ENCODE data around the gene CD1B.
"Not testable (repeated sequence)": the region's sequence is repeated elsewhere in the genome, so short reads cannot be mapped to it uniquely, and the experiment has no call there.

The CD1B gene

DNA sequence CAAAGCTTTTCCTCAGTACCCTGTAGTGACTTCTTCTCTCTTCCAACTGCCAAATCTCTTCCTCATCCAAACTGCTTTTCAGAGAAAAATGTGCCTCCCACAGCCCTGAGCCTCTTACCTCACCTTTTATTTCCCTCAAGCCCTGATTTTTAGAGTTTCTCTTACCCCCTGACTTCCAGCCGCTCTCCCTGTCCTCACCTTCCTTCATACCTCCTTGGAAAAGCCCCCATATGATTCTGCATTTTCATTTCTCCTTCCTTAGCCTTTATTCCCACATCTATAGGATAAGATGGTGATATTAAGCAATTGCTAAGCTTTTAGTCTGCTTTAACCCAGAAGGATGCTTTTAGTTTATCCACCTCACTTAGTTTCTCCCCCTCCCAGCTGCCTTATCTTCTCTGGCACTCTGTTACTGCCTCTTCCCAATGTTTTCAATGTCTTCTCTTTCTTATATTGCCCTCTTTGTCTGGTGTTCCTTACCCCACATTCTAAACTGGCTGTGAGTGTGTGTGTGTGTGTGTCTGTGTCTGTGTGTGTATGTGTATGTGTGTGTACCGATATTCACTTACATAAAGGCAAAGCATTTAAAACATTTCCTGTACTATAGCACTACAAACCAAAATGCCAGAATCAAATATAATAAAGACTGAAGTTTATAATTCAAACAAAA lies at the start of gene CD1B:
Gene CD1B, minus strand, starts transcription at position 51 of the 670 bp plus-strand sequence. CDS start 108 bp downstream, outside the sequence.
- no peak for DNase-seq (ENCODE audit: low spot score)

DNA sequence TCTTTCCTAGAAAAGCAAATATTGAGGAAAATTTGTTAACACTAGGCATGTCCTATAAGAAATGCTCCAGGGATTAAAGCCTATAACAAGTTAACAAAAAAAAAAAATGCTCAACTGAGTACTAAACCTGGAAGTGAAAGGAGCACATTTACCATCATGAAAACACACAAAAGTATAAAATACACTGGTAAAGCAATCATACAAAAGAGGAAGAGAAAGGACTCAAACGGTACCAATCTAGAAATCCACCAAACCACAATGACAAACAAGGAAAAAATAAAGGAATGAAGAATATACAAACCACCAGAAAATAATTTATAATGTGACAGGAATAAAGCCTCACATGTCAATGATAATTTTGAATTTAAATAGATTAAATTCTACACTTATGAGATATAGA lies 43.5 kb upstream of the CD1B start:
- DNase-seq (ENCODE audit: low spot score): no peak

DNA sequence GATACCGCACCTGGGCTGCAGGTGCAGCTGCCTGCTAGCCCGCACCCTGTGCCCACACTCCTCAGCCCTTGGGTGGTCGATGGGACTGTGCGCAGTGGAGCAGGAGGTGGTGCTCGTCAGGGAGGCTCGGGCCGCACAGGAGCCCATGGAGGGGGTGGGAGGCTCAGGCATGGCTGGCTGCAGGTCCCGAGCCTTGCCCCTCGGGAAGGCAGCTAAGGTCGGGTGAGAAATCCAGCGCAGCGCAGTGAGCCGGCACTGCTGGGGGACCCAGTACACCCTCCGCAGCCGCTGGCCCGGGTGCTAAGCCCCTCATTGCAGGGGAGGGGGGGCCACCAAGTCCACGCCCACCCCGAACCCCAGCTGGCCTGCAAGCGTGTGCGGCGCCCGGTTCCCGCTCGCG lies 42.8 kb upstream of the CD1B start:
- DNase-seq (ENCODE audit: low spot score): not testable (repeated sequence)

DNA sequence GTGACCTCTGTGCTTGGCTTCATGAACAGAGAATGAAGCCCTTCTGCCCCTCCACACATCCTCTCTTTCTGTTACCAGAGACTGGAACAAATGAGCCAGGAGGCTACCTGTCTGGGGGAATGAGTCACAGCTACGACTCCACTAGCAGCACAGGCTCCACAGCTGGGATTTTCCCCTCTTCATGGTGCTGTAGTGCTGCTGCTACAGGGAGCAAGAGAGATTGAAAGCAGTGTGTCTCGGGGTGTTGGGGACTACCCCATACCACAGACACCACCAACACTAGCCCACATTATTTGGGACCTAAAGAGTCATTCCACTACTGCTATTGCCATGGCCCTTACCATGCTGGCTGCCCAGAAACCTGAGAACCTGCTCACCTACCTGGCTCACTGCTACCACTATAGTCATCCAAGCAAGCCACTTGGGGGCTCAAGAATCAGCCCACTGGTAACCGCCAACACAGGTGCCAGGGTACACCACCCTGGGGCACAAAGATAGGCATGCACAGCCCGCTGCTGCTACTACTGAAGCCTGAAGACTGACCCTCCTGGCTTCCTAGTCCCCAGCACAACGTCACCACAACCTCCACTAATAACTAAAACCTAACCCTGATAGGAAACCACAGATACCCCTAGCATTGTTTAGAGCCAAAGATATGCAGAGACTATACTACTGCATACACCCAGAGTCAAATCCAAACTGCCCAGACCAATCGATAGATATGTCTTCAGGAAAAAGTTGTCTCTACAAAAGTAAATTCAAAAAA lies 40.0 kb upstream of the CD1B start:
- DNase-seq (ENCODE audit: low spot score): no peak

DNA sequence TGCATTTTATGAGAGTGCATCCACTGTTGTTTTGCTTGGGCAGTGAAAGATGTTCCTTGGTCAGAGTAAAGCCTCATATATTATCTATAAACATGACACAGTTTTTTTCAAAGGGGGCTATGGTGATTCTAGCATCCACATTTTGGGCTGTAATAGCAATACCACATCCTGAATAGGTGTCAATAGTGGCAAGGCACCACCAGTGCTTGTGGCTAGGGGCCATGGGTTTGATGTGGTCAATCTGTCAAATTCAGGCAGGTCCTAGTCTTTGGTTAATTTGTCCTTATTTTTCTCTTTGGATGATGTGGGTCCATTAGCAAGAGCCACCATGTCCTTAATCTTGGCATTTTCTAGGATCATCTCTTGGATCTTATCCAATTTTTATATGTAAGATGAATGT lies 35.5 kb upstream of the CD1B start:
- DNase-seq (ENCODE audit: low spot score): no peak

DNA sequence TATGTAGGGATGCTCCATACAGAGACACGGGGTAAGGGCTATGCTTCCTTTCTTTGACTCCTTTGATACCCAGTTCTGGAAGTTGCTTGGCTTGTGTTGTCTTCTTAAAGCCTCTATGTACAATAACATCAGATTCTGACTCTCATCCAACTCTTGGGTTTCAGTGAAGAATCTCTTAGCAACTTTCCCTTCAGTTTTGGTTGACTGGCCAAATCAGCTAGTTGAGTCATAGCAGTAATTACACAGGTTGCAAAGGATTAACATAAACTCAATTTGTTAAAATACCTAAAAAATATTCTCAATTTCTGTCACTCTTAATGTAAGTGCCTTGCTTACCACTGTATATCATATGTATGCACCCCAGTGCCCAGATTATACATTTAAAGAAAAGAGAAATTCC lies 31.6 kb upstream of the CD1B start:
- DNase-seq (ENCODE audit: low spot score): no peak

DNA sequence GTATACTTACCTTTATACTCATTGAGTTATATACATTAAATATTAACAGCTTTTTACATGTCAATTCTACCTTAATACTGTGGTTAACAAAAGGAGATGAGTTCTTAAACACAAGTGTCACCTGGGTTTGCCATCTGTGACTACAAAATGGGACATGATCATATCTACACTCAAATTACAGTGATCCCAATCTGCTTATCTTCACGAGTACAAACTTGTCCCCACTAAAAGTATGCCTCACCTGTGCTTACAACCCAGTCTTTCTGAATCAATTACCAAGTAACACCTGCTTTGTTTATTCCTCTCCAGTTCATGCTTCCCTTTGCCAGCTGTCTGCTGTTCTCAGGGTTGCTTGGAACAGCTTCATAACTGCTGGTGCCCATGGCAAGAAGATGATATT lies 31.2 kb upstream of the CD1B start:
- no peak for DNase-seq (ENCODE audit: low spot score)

DNA sequence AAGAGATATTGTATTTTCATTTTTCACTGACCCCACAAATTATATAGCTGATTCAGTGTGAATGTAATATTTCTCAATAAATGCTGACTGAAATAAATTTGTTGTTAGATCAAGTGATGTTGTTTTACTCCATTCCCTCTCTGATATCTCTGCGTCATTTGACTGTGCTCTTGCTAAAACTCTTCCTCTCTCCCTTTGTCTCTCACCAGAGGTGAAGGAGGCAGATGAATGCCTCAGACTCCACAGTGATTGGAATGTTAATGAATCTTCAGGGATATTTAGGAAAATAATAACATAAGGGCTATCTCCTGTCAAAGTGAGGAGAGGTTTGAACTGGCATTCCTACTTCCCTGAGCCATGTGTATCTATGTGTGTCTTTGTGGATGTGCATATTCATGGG lies 26.1 kb upstream of the CD1B start:
- DNase-seq (ENCODE audit: low spot score): no peak

DNA sequence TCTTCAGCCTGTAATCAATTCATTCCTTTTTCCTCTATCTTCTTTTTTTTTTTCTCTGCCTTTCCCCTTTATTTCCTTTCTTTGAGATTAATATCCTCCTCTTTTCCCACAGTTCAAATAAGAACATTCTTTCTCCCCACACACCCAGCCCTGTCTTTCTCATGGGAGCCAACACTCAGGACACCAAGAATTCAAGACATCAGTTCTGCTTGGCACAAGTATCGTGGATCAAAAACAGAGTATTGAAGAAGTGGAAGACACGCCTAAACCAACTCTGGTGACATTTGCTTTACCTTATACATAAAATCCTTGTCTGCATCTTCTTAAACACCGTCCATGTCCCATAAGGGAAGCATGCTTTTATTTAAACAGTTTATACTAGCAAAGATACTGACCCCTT lies 25.3 kb upstream of the CD1B start:
- DNase-seq (ENCODE audit: low spot score): no peak

DNA sequence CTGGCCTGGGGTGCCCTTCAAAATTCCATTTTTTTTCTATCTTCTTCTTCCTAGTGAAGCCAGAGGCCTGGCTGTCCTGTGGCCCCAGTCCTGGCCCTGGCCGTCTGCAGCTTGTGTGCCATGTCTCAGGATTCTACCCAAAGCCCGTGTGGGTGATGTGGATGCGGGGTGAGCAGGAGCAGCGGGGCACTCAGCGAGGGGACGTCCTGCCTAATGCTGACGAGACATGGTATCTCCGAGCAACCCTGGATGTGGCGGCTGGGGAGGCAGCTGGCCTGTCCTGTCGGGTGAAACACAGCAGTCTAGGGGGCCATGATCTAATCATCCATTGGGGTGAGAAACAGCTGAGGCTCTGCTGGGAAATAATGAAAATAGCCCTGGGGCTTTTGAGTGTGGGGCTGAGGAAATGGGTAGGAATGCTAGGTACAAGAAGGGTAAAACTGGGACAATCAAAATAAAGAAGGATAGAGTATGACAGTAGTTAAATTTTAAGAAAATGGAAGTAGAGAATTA lies 24.5 kb upstream of the CD1B start:
- no peak for DNase-seq (ENCODE audit: low spot score)

DNA sequence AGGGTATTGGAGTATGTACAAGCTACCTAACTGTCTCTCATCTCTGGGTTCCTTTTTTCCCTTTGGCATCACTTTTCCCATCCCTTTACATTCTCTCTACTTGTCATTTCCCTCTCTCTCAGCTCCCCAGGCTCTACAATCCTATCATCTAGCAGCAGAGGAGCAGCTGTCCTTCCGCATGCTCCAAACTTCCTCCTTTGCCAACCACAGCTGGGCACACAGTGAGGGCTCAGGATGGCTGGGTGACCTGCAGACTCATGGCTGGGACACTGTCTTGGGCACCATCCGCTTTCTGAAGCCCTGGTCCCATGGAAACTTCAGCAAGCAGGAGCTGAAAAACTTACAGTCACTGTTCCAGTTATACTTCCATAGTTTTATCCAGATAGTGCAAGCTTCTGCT lies 22.9 kb upstream of the CD1B start:
- no peak for DNase-seq (ENCODE audit: low spot score)

DNA sequence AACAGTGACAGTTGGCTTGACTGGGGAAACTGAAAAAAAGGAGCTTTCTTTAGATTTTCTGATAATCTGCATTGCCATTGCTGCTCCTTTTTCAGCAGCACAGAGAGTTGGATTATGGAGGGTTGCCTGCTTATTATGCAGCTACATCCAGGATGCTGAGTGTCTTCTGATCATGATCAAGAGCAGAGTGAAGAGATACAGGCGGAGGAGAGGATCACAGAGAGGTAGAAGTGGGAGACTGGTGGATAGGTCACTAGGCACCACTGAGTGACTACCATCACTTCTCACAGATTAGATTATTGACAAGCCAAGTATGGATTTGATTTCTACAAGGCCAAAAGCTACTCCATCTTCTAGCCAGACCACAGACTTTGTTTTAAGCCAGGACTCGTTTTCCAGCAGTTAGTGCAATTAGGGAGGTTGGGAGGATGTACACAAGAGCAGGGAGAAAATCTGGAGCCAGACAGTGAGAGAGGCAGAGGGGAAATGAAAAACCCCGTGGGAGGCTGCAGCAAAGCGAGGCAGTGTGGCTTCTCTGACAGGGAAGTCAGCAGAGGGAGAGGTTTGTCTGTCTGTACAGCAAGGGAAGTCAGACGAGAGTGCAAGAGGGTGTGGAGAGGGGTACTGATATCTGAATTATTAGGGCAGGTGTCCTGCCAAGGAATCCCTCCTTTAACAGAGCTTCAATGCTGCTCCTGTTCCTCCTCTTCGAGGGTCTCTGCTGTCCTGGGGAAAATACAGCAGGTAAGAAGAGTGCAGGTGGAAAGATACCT lies 22.2 kb upstream of the CD1B start, which contains the start of gene CD1E:
Gene CD1E, plus strand, starts transcription at position 592 of the 773 bp plus-strand sequence. Its CDS starts 95 bp downstream, at position 687.
- no peak for DNase-seq (ENCODE audit: low spot score)

DNA sequence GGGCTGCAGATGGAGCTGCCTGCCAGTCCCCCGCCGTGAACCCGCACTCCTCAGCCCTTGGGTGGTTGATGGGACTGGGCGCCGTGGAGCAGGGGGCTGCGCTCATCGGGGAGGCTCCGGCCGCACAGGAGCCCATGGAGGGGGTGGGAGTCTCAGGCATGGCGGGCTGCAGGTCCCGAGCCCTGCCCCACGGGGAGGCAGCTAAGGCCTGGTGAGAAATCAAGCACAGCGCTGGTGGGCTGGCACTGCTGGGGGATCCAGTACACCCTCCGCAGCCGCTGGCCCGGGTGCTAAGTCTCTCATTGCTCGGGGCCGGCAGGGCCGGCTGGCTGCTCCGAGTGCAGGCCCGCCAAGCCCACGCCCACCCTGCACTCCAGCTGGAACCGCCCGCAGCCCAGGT lies 17.6 kb upstream of the CD1B start:
- DNase-seq (ENCODE audit: low spot score): not testable (repeated sequence)

DNA sequence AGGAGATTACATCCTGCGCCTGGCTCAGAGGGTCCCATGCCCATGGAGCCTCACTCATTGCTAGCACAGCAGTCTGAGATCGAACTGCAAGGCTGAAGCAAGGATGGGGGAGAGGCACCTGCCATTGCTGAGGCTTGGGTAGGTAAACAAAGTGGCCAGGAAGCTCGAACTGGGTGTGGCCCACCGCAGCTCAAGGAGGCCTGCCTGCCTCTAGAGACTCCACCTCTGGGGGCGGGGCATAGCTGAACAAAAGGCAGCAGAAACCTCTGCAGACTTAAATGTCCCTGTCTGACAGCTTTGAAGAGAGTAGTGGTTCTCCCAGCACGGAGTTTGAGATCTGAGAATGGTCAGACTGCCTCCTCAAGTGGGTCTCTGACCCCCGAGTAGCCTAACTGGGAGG lies 5.1 kb upstream of the CD1B start:
- DNase-seq (ENCODE audit: low spot score): not testable (repeated sequence)

DNA sequence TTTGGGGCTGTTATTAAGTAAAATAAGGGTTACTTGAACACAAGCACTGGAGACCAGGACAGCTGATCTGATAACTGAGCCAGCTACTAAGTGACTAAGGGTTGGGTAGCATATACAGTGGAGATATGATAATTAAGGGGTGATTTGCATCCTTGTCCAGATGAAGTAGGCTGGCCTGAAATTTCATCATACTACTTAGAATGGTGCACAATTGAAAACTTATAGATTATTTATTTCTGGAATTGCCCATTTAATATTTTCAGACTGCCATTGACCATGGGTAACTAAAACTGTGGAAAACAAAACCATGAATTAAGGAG lies 3.8 kb upstream of the CD1B start:
- DNase-seq (ENCODE audit: low spot score): no peak

DNA sequence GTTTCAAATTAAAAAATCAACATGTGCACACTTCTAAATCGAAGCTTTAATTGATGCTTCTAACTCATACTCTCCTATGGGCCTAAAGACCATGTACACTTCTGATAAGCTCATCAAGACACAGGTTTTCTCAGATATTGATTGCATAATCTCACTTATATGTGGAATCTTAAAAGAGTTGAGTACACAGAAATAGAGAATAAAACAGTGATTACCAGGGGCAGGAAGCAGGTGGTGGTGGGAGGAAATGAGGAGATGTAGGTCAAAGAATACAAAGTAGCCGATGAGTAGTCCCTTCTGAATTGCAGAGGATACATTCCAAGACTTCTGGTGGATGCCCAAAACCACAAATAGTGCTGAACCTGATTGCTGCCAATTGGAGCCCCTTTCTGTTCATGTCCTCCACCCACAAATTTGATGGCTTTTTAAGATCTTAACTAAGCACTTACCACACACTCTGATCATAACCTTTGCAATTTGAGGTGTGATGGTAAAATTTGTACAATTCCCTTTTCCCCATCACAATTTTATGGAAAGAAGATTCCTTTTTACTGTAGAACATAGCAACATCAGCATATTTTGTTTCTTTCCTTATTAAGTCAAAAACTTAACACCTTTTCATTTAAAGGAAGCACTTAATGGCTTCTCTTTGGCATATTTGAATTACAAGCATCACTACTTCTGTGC lies 3.3 kb upstream of the CD1B start:
- DNase-seq (ENCODE audit: low spot score): no peak

DNA sequence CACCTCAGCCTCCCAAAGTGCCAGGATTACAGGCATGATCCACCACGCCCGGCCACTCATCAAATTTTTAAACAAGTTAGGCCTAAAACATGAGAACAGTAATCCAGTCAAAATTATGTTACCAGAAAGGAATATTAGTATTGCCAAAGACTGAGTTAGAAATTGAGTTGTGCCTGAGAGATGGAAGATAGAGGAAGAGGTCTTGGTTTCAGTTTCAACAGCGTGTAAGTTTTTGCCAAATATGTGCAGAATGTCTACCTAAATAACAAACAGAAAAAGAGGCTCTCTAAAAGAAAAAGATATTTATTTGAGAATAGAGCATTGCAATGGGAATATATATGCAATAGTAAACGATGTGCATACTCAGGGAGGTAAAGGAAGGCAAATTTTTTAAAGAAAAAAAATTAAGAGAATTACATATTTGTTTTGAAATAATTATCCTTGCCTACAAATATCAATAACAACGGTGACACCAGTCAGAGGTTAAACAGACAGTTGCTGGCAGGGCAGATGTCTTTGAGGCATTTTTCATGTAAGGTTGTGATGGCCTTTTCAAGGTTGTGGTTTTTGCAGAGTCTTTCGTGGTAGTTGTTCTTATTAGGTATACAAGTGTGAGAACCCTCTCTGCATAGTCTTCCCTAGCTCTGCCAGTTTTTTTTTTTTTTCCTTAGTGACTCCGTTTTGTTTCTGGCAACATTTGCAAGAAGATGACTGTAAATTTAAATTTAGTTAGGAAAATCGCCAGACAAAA lies 2.2 kb upstream of the CD1B start:
- no peak for DNase-seq (ENCODE audit: low spot score)

DNA sequence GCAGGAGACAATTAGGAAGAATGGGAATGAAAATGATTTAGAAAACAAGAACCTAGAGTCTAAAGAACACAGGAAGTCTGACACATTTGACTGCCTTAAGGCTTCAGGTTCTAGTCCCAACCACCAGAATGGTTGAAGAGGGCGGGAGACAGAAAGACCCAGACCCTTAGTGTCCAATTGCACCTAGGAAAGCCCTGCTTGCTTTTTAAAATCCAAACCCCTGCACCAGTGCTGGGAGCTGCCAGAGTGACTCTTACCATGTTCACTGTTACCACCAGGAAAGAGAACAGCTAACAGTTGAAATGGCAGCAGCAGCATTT lies 265 bp downstream of the CD1B start:
- DNase-seq (ENCODE audit: low spot score): no peak

DNA sequence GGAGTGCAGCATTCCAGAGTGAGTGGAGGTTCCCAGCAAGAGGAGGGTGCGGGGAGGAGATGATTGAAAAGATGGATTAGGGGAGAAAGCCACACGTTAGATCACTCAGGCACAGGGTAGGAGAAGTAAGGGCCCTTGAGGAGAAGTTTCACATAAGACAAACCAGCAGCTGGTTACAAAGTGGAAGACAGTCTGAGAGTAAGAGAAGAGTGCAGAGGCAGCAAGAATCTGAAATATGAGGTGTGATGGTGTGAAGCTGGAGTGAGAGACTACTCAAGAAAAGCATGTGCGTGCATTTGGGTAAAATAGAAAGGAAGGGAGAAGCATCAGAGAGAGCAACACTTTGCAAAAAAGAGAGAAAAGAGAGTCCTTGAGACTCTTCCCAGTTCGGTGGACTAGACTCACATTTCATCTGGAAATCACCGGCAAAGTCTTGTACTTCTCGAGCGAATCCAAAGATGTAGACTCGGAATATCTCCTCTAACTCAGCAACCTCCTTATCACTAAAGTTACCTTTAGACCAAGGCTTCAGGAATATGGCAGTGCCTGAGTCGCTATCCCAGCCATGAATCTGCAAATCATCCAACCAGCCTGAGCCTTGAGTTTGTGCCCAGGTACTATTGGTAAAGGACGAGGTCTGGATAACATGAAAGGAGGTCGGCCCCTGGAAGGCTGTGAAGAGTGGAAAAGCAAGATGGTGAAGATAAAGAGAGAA lies 783 bp downstream of the CD1B start:
- no peak for DNase-seq (ENCODE audit: low spot score)

DNA sequence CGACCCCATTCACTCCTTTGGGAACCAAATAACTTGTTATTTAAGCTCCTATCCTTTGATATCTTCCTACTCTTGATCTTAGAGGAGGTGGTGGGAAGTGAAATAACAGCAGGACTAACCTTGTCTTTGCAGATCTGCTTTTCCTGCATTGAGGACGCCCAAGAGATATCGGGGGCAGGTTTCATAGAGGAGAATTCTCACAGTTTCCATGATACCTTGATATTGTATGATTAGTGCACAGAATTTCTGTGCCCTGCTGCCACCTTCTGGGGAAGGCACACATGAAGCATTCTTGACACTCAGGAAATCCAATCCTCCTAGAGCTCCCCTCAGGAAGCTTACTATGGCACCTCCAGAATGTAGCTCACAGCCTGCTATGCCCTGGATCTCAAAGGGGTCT lies 1.6 kb downstream of the CD1B start:
- no peak for DNase-seq (ENCODE audit: low spot score)

DNA sequence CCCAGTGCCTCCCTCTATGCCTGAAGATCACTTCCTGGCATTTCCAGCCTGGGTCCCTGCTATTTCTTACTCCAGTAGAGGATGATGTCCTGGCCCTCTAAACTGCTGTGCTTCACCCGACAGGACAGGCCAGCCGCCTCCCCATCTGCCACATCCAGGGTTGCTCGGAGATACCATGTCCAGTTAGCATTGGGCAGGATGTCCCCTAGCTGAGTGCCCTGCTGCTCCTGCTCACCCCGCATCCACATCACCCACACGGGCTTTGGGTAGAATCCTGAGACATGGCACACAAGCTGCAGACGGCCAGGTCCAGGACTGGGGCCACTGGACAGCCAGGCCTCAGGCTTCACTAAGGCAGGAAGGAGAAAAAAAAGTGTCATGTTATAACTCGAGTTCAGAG lies 2.0 kb downstream of the CD1B start:
- no peak for DNase-seq (ENCODE audit: low spot score)

All from kidney capillary endothelial cell (primary cell).